K562 (cell line): ENCODE measurements around the gene DNAJB6. TPM values are rescaled to one million over a fixed set of nuclear protein-coding genes. Genes with fewer than 3 reads are reported as not detected.

Source experiments
- ATAC-seq: fragments of 200-7000 bp; cut with Tn5 transposase; 3 replicates; pipeline ENCODE4 v1.9.1; 2020; ENCODE audit warnings: moderate library complexity
- BruUV-seq: library from RNA; stranded (reverse); fragments of 400-500 nt; replicated peaks from 2 replicates; lab custom pipeline; 2021; lab: Mats Ljungman, UMichigan
- CTCF ChIA-PET: fragments of 300-600 bp; formaldehyde crosslinking; extraction: SDS; loops from one replicate; lab custom pipeline; 2021; ENCODE audit warnings: low intra/inter-chr PET ratio; lab: Yijun Ruan, JAX
- POLR2A ChIA-PET: fragments of 300-600, 350-650 bp; sonication (Branson Sonifier 250); formaldehyde crosslinking; extraction: SDS; loops from one replicate; lab custom pipeline; 2021; ENCODE audit warnings: antibody characterized with exemption, inconsistent platforms; lab: Yijun Ruan, JAX
- DNase-seq, 4 experiments: peaks; one replicate each; pipeline versions ENCODE4 v3.0.0 to v3.0.0-alpha.2; 2011 to 2018; ENCODE audit warnings: low spot score in 3 of 4, mixed read lengths in 3 of 4; ENCODE audit errors: extremely low read depth in 1 of 4
- FAIRE-seq: peaks from 2 replicates; lab custom pipeline; 2011; peaks lifted over from hg19 to GRCh38; lab: Jason Lieb, UNC
- H2AFZ ChIP-seq: 2 replicates; pipeline ENCODE4 v1.6.0; 2011; ENCODE audit warnings: low read depth, low read length, control low read depth, inconsistent platforms
- H3K27ac ChIP-seq: fragments of 200-600 bp; 3 replicates; pipeline ENCODE4 v1.8.0; 2011; ENCODE audit warnings: low read depth, mild to moderate bottlenecking, control low read depth, inconsistent platforms, low read length, moderate library complexity, mixed read lengths; ENCODE audit errors: extremely low read depth
- H3K27me3 ChIP-seq, 2 experiments: fragments of 300-600 bp in 1 of 2; 2 replicates in 1 of 2; 3 replicates in 1 of 2; pipeline versions ENCODE4 v1.6.0 to v1.8.0; 2011; ENCODE audit warnings: inconsistent platforms in 2 of 2, low read length in 2 of 2, mild to moderate bottlenecking in 1 of 2, mixed read lengths in 1 of 2, moderate library complexity in 1 of 2; ENCODE audit not compliant: control insufficient read depth in 2 of 2, insufficient read depth in 2 of 2
- H3K36me3 ChIP-seq: fragments of 300-600 bp; 3 replicates; pipeline ENCODE4 v1.8.0; 2011; ENCODE audit warnings: mild to moderate bottlenecking, low read length, inconsistent platforms; ENCODE audit not compliant: control insufficient read depth, insufficient read depth
- H3K4me1 ChIP-seq, 2 experiments: fragments of 200-600 bp in 1 of 2; replicated peaks in 1 of 2; 2 replicates in 1 of 2; 3 replicates in 1 of 2; pipeline versions ENCODE4 v1.5.1 to v1.8.0; 2011; ENCODE audit warnings: inconsistent platforms in 2 of 2, low read length in 2 of 2, mild to moderate bottlenecking in 1 of 2, mixed read lengths in 1 of 2, moderate library complexity in 1 of 2; ENCODE audit not compliant: control insufficient read depth in 2 of 2, insufficient read depth in 2 of 2
- H3K4me2 ChIP-seq: 2 replicates; pipeline ENCODE4 v1.6.1; 2011; ENCODE audit warnings: low read length, control low read depth, inconsistent platforms, mixed read lengths; ENCODE audit not compliant: insufficient read depth
- H3K4me3 ChIP-seq: fragments of 200-600 bp; sonication (generic), shearing (Covaris generic); 2 replicates; pipeline ENCODE4 v1.5.1; 2016; ENCODE audit warnings: control low read depth, inconsistent platforms
- H3K79me2 ChIP-seq: fragments of 200-600 bp; 3 replicates; pipeline ENCODE4 v1.8.0; 2011; ENCODE audit warnings: low read length, inconsistent platforms; ENCODE audit not compliant: control insufficient read depth, insufficient read depth
- H3K9ac ChIP-seq, 2 experiments: 2 replicates each; pipeline versions ENCODE4 v1.6.0 to v1.6.1; 2011; ENCODE audit warnings: low read depth in 2 of 2, low read length in 2 of 2, control low read depth in 1 of 2, inconsistent platforms in 1 of 2, mild to moderate bottlenecking in 1 of 2, mixed read lengths in 1 of 2; ENCODE audit not compliant: insufficient read depth in 1 of 2
- H3K9me1 ChIP-seq: one replicate; pipeline ENCODE4 v1.6.0; 2011; ENCODE audit warnings: inconsistent platforms, mild to moderate bottlenecking, low read length, moderate library complexity; ENCODE audit not compliant: control insufficient read depth, insufficient read depth
- H3K9me3 ChIP-seq: replicated peaks from 2 replicates; pipeline ENCODE4 v1.5.1; 2011; ENCODE audit warnings: low read depth, low read length, inconsistent platforms; ENCODE audit not compliant: control insufficient read depth, insufficient read depth
- H4K20me1 ChIP-seq: replicated peaks from 2 replicates; pipeline ENCODE4 v1.6.1; 2011; ENCODE audit warnings: low read length, inconsistent platforms, mixed read lengths; ENCODE audit not compliant: control insufficient read depth, insufficient read depth
- CHD4 ChIP-seq: fragments of 200-600 bp; sonication (generic); IDR thresholded peaks from 3 replicates; pipeline ENCODE4 v1.6.1; 2012; ENCODE audit warnings: low read depth, mild to moderate bottlenecking, mixed read lengths, low read length, inconsistent platforms; ENCODE audit not compliant: insufficient read depth, insufficient replicate concordance, poor library complexity, severe bottlenecking
- FOXM1 ChIP-seq, 2 experiments: fragments of 450-650 bp in 1 of 2; sonication (generic) in 1 of 2; formaldehyde crosslinking in 1 of 2; IDR thresholded peaks; 2 replicates each; pipeline versions ENCODE4 v1.6.1 to v1.9.0; 2017 to 2022; ENCODE audit warnings: low read depth in 2 of 2, mild to moderate bottlenecking in 2 of 2, missing genetic modification reagents in 1 of 2, moderate library complexity in 1 of 2
- WGBS: fragments of 100-300 bp; shearing (Covaris generic); methylation state at CpG from one replicate; pipeline ENCODE4 v1.1.6; 2016; ENCODE audit warnings: low coverage, mixed read lengths; ENCODE audit not compliant: insufficient coverage; ENCODE audit errors: missing lambda C conversion rate; 5-methylcytosine and 5-hydroxymethylcytosine counted together
- in situ Hi-C: fragments of 300-500 bp; cut with MboI; formaldehyde crosslinking; loops from 4 replicates; pipeline ENCODE4 v1.15.0; 2018; ENCODE audit warnings: inconsistent platforms, mixed read lengths
- intact Hi-C: fragments of 100-400 bp; cut with micrococcal nuclease; formaldehyde crosslinking; loops from 2 replicates; pipeline ENCODE4 v1.14.2; 2022
- polyA plus RNA-seq, 8 experiments: library from polyadenylated mRNA; depleted of rRNA in 4 of 8; stranded (reverse) in 5 of 8; unstranded in 3 of 8; fragments of >200 nt; fragmentation: Nextera tagmentation in 2 of 8; fragmentation: Illumina TruSeq in 1 of 8; extraction: Ambion mirVana in 2 of 8; extraction: Trizol in 1 of 8; gene quantifications; 2 replicates each; pipeline versions ENCODE4 v1.2.1 to v1.2.3, GENCODE V29; 2011 to 2014; ENCODE audit warnings: inconsistent platforms in 1 of 8, missing spikeins in 1 of 8
- total RNA-seq, 7 experiments: library from RNA; depleted of rRNA in 6 of 7; stranded (reverse); fragments of >200 nt in 6 of 7; fragmentation: Illumina TruSeq in 2 of 7; extraction: Trizol in 2 of 7; gene quantifications; 2 replicates each; pipeline versions ENCODE4 v1.2.1 to v1.2.3, GENCODE V29; 2011 to 2021; ENCODE audit warnings: low replicate concordance in 1 of 7
- TF ChIP-seq, protein P1 (sequence below): fragments of 450-650 bp; IDR thresholded peaks from 2 replicates; pipeline ENCODE4 v1.7.1; 2018; ENCODE audit warnings: mild to moderate bottlenecking, low read depth; ENCODE audit not compliant: partially characterized antibody

Gene DNAJB6
- total and polyA plus RNA-seq, 9 of the 15 experiments (the other 6 are each of a cell fraction or from before 2014, with no cell fraction given), result 84.5 to 158 (median 135) TPM

GRCh38 chr7:157462840-157463239 lies 126.0 kb downstream of the DNAJB6 start:
- Histone ChIP-seq H3K9me3 (no peaks in the 10 kb centered on the region), H3K4me3 (no peak overlapping the region), H2AFZ (no peak overlapping the region), H3K27ac (no peak overlapping the region), H3K79me2 (no peaks in the 10 kb centered on the region), H3K9me1 (no peaks in the 10 kb centered on the region), H3K4me1 (peaks cover 0 to 7% of the 10 kb centered on the region in 2 experiments; a peak in 2 of 5 replicates), H3K4me2 (no peak overlapping the region), H4K20me1 (peaks cover 21% of the 10 kb centered on the region), H3K9ac (no peak overlapping the region), H3K36me3 (no peaks in the 10 kb centered on the region), H3K27me3 (peaks cover 75 to 86% of the 10 kb centered on the region in 2 experiments)
- intact Hi-C loops (no loop called here), in situ Hi-C loops (no loop called here)
- no TSS peak for BruUV-seq
- ChIA-PET CTCF (no interaction called here), POLR2A (no interaction called here)
- no peak for ATAC-seq
- WGBS, result 2% methylated on average over 10 of the region's 10 CpGs
- FAIRE-seq, result no peak
- TF ChIP-seq CHD4 (no peak), FOXM1 (IDR thresholded peaks at IDR 0.05; ENCODE audit: low read depth) (no peak), FOXM1 (CRISPR knock-in tag; IDR thresholded peaks at IDR 0.05; ENCODE audit: low read depth) (no peak)
- TF ChIP-seq, protein P1, sequence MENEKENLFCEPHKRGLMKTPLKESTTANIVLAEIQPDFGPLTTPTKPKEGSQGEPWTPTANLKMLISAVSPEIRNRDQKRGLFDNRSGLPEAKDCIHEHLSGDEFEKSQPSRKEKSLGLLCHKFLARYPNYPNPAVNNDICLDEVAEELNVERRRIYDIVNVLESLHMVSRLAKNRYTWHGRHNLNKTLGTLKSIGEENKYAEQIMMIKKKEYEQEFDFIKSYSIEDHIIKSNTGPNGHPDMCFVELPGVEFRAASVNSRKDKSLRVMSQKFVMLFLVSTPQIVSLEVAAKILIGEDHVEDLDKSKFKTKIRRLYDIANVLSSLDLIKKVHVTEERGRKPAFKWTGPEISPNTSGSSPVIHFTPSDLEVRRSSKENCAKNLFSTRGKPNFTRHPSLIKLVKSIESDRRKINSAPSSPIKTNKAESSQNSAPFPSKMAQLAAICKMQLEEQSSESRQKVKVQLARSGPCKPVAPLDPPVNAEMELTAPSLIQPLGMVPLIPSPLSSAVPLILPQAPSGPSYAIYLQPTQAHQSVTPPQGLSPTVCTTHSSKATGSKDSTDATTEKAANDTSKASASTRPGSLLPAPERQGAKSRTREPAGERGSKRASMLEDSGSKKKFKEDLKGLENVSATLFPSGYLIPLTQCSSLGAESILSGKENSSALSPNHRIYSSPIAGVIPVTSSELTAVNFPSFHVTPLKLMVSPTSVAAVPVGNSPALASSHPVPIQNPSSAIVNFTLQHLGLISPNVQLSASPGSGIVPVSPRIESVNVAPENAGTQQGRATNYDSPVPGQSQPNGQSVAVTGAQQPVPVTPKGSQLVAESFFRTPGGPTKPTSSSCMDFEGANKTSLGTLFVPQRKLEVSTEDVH, result no peak
- DNase-seq, result no peak
